Omental fat pad (tissue), 4 donors: Measurements from ENCODE around the gene MMP24OS. TPM values are rescaled to one million over a fixed set of nuclear protein-coding genes. Genes with fewer than 3 reads are reported as not detected.
A peak's percentile ranks its signal among the peaks of the same experiment; 100 is the strongest.

ENCODE experiments used
- ATAC-seq: fragments of 150-250 bp; one replicate; pipeline ENCODE4 v1.9.1; 2016; ENCODE audit warnings: mild to moderate bottlenecking, moderate library complexity; ENCODE audit not compliant: low FRiP score
- DNase-seq: peaks from one replicate; pipeline ENCODE4 v3.0.0-alpha.2; 2019; ENCODE audit warnings: low spot score
- total RNA-seq, 4 donors: library from RNA; depleted of rRNA; stranded (reverse); fragments of >200 nt; gene quantifications; one replicate each; pipeline ENCODE4 v1.1.0, GENCODE V29; 2016
- TF ChIP-seq, protein P1 (sequence below), 3 donors: fragments of 450-650 bp; IDR thresholded peaks; one replicate each; pipeline ENCODE4 v1.5.1; 2016 to 2017; ENCODE audit warnings: antibody characterized with exemption in 3 of 3, mild to moderate bottlenecking in 3 of 3, moderate library complexity in 2 of 3

Gene MMP24OS
- 10 to 100 TPM; 12.8 to 35.6 (median 23.7) TPM for total RNA-seq

DNA sequence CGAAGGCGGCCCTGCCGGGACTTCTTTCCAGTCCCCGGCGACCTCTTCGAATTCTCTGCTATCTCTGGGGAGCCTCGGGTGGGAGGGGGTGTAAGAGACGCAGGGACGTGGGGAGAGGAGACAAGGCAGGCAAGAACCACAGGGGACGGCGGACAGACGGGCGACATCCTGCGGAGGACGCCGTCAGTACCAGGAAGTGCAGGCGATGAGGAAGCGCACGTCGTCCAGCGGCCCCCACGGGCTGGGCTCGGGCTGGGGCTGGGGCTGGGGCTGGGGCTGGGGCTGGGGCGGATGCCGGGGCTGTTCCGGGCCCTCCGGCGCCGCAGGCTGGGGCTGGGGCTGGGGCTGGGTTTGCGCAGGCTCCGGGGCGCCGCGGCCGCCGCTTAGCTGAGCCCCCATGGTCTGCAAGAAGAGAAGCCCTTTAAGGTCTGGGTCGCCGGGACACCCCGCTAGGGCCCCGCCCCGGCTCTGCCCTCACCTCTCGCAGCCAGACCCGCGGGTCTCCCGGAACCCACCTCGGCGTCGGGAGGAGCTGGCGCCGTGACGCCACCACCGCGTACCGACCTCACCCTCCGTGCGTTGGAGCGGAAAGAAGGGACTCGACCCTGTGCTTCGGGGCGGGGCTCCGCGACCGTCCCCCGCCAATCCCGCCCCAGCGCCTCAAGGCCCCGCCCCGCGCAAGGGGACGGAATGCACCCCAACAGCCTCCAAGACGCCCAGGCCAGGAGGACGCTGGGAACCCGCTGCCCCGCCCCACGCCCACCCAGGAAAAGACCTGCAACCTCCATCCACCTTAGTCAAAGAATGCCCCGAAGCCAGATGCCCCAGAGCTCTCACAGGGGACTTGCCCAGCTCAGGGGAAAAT, at the start of gene MMP24OS:
Gene MMP24OS, minus strand, starts transcription at position 592 of the 865 bp plus-strand sequence. Its CDS starts 193 bp downstream, at position 399.
- DNase-seq (peak; percentile 65), ATAC-seq (peak; percentile 86)
- TF ChIP-seq, protein P1, sequence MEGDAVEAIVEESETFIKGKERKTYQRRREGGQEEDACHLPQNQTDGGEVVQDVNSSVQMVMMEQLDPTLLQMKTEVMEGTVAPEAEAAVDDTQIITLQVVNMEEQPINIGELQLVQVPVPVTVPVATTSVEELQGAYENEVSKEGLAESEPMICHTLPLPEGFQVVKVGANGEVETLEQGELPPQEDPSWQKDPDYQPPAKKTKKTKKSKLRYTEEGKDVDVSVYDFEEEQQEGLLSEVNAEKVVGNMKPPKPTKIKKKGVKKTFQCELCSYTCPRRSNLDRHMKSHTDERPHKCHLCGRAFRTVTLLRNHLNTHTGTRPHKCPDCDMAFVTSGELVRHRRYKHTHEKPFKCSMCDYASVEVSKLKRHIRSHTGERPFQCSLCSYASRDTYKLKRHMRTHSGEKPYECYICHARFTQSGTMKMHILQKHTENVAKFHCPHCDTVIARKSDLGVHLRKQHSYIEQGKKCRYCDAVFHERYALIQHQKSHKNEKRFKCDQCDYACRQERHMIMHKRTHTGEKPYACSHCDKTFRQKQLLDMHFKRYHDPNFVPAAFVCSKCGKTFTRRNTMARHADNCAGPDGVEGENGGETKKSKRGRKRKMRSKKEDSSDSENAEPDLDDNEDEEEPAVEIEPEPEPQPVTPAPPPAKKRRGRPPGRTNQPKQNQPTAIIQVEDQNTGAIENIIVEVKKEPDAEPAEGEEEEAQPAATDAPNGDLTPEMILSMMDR (IDR thresholded peaks at IDR 0.05) = no peak

DNA sequence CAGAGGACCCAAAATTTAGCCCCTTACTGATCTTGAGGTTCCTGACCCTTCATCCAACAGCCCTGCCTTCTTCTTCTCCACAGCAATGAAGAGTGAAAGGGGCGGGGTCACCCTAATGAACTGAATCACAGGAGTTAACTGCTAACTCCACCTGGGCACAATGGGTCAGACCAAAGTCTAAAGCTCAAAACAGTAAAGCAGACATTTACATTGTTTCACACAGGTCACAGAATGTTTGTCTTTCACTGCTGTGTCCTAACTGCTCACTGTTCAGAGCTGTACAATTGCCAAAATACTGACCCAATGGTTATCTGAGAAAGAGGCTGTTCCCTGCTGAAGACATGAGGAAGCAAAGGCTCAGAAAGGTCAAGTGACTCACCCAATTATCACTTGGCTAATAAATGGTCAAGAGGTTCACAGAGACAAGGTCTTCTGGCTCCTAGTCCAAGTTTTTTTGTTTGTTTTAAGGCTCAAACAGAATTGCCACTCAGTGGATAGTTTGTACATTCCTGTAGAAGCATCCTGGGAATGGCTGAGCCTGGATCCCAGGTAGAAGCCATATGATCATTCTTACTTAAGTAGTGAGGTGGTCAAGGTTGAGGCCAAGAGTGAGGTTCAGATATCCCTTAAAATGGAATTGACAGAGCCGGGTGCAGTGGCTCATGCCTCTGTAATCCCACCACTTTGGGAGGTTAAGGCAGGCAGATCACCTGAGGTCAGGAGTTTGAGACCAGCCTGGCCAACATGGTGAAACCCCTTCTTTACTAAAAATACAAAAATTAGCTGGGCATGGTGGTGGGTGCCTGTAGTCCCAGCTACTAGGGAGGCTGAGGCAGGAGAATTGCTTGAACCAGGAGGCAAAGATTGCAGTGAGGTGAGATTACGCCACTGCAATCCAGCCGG, 49.4 kb upstream of the MMP24OS start:
- DNase-seq = no peak
- TF ChIP-seq, protein P1 (IDR thresholded peaks at IDR 0.05) = no peak
- ATAC-seq = peak; percentile 46

DNA sequence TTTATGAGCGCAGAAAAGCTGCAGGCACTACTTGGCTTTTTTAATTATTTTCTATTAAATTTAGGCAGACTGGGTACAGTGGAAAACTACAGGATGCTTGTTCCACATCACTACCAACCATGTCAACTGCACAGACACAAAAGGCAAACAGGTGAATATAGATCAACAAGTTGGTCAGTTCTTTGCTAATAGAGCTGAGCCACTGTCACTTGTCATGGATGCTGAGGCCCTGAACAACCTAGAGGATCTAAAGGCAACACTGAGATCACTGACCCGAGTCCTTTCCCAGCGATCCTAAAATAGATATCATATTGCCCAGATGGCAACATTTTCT, 48.8 kb upstream of the MMP24OS start:
- DNase-seq (no peak), ATAC-seq (no peak)
- TF ChIP-seq, protein P1 (IDR thresholded peaks at IDR 0.05) = no peak

DNA sequence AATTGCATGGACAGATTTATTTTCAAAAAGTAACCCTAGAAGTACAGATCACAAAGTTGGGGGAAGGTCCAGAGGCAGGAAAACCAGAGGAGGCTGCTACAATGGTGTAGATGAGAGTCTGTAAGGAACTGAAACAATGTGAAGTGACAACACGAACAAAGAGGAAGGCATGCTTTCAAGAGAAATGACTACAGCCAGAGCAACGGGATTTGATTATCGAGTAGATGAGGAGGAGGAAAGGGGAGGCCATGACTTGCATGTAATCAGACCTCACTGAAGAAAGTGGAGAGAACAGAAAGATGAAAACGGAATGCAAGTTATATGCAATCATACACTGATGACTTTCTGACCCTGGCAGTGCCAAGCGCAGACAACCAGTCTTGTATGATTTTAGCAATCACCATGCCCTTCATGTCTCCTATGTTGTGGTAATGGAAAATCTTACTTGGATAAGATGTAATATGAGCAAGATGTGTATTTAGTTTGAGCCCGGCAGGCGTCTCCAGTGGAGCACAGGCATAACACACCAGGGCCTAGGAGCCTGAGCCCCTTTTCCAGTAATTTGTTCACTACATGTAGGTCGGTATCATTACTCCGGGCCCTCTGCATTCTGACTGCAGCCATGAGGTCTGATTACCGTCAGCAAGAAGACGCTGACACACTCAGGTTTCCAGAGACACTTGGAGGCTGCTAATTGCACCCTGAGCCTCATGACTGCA, 48.3 kb upstream of the MMP24OS start:
- TF ChIP-seq, protein P1 (IDR thresholded peaks at IDR 0.05) = no peak
- ATAC-seq = peak; percentile 77
- DNase-seq = no peak

DNA sequence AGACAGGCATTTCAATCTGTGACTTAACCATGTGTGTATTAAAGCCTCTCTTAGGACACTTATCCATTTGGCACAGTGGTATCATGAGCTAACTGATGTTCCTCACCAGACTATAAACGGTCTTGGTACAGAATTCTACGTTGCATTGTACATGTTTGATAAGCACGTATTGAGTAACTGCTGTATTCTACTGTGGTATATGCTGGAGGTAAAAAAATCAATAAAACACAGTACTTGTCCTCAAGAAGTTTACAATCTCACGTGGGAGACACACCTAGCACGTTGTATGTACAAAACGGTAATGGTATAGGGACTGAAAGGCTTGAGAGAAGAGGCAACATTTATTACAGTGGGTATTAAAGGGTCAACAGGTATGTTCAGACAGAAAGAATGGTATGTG, 47.5 kb upstream of the MMP24OS start:
- ATAC-seq (no peak), DNase-seq (no peak)
- TF ChIP-seq, protein P1 (IDR thresholded peaks at IDR 0.05) = no peak

DNA sequence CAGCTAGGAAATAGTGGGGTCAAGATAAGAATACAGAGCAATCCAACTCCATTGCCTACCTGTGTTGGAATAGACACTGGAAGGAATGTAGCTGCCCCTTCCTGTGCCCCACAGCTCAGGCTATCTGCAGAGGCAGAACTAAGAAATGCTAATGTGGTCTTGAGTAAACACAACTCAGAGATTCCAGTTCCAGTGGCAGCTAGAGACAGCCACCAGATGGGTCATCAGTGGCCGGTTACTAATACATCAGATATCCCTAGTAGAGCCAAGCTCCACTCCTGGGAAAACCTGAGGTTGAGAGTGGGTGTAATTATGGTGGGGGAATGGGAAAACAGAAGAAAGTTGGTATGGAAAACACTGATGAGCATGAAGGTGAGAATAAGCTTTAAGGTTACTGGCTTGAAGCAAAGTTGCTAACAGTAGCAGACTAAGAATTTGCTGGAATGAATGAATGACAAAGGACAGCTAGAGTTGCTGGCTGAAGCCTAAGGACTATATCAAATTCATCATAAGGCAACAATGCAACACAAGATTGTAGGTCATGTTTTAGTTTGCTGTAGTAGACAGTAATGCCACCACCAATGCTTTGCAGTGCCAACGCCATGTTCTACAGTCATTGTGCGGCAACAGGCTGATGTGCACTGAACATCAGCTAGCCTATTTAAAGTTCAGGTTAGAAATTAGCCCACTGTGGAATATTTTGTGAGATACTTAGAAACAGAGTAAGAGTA, 42.6 kb upstream of the MMP24OS start:
- TF ChIP-seq, protein P1 (IDR thresholded peaks at IDR 0.05) = no peak
- no peak for ATAC-seq
- no peak for DNase-seq
